Progenitor cell of endocrine pancreas (in vitro differentiated cells): ENCODE data around the gene TUBB6. TPM values are rescaled to one million over a fixed set of nuclear protein-coding genes. Genes with fewer than 3 reads are reported as not detected.

Experiments
- DNase-seq: peaks from one replicate; pipeline ENCODE4 v3.0.0; 2021; ENCODE audit warnings: low spot score; ENCODE audit not compliant: unreplicated experiment
- H3K27ac Mint-ChIP-seq: 2 replicates; pipeline ENCODE4 v1.8.0; 2021; ENCODE audit warnings: mild to moderate bottlenecking, moderate library complexity, mixed read lengths
- H3K27me3 Mint-ChIP-seq: 2 replicates; pipeline ENCODE4 v1.8.0; 2021; ENCODE audit warnings: mixed read lengths
- H3K36me3 Mint-ChIP-seq: 2 replicates; pipeline ENCODE4 v1.8.0; 2022; ENCODE audit warnings: mixed read lengths; ENCODE audit not compliant: insufficient read depth
- H3K4me1 Mint-ChIP-seq: 2 replicates; pipeline ENCODE4 v1.8.0; 2021; ENCODE audit warnings: low read depth, mixed read lengths
- H3K4me3 Mint-ChIP-seq: 2 replicates; pipeline ENCODE4 v1.8.0; 2021; ENCODE audit warnings: low read depth, mild to moderate bottlenecking, moderate library complexity, mixed read lengths
- H3K9me3 Mint-ChIP-seq: 2 replicates; pipeline ENCODE4 v1.8.0; 2021; ENCODE audit warnings: low read depth, mixed read lengths
- total RNA-seq: library from RNA; stranded (reverse); gene quantifications from 2 replicates; pipeline ENCODE4 v1.2.1, GENCODE V29; 2021
- TF ChIP-seq, protein P1 (sequence below): fragments of 200-600 bp; sonication (generic); IDR thresholded peaks from one replicate; pipeline ENCODE4 v1.5.0; 2021; ENCODE audit warnings: antibody characterized with exemption, mild to moderate bottlenecking; ENCODE audit not compliant: unreplicated experiment

Gene TUBB6
- total RNA-seq, 1 donor from 2014 or later = 7.2 TPM

DNA sequence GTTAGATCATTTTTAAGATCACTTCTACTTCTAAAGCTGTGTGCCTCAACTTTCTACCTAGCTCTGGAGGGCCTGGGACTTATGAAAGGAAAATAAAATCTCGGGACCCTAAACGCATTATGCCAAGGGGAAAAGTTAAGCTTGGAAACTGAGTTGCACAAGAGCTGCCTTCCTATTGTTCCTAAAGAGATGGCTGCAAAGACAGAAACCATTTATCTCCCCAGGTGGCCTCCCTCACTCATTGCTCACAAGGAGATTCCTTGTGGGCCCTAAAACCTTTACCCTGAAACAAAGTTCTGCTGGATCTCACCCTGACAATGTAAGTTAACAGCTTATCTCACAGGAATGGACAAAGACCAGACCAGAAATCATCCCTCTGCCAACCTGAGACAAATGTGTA, 26.8 kb downstream of the TUBB6 start:
- H3K4me1 Mint-ChIP-seq = peaks cover 24% of the 10 kb centered on the region
- no peaks in the 10 kb centered on the region for H3K27me3 Mint-ChIP-seq
- H3K36me3 Mint-ChIP-seq = peaks cover 36% of the 10 kb centered on the region
- no peak overlapping the region for H3K4me3 Mint-ChIP-seq
- H3K27ac Mint-ChIP-seq = no peak overlapping the region
- no peaks in the 10 kb centered on the region for H3K9me3 Mint-ChIP-seq
- DNase-seq = no peak
- TF ChIP-seq, protein P1, sequence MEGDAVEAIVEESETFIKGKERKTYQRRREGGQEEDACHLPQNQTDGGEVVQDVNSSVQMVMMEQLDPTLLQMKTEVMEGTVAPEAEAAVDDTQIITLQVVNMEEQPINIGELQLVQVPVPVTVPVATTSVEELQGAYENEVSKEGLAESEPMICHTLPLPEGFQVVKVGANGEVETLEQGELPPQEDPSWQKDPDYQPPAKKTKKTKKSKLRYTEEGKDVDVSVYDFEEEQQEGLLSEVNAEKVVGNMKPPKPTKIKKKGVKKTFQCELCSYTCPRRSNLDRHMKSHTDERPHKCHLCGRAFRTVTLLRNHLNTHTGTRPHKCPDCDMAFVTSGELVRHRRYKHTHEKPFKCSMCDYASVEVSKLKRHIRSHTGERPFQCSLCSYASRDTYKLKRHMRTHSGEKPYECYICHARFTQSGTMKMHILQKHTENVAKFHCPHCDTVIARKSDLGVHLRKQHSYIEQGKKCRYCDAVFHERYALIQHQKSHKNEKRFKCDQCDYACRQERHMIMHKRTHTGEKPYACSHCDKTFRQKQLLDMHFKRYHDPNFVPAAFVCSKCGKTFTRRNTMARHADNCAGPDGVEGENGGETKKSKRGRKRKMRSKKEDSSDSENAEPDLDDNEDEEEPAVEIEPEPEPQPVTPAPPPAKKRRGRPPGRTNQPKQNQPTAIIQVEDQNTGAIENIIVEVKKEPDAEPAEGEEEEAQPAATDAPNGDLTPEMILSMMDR = no peak

DNA sequence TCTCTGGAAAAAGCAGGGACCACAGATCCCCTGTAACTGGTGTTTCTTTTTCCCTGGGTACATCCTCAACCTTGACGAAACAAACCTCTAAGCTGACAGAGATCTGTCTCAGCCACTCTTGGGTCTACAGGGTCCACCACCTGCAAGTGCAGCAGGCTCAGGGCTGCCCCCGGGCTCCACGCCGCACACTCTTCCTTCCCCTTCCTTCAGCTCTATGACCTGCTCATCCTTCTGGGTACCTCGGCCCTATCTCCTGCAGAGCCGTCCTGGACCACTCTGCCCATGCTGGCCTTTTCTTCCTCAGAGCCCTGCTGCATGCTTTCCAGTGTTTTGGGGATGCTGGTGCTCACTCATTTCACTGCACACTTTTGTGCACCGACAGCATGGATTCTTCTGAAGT, 27.5 kb downstream of the TUBB6 start:
- H3K9me3 Mint-ChIP-seq = no peaks in the 10 kb centered on the region
- H3K4me1 Mint-ChIP-seq = peaks cover 24% of the 10 kb centered on the region
- no peak overlapping the region for H3K27ac Mint-ChIP-seq
- TF ChIP-seq, protein P1 = no peak
- no peak for DNase-seq
- peaks cover 36% of the 10 kb centered on the region for H3K36me3 Mint-ChIP-seq
- no peak overlapping the region for H3K4me3 Mint-ChIP-seq
- no peaks in the 10 kb centered on the region for H3K27me3 Mint-ChIP-seq

DNA sequence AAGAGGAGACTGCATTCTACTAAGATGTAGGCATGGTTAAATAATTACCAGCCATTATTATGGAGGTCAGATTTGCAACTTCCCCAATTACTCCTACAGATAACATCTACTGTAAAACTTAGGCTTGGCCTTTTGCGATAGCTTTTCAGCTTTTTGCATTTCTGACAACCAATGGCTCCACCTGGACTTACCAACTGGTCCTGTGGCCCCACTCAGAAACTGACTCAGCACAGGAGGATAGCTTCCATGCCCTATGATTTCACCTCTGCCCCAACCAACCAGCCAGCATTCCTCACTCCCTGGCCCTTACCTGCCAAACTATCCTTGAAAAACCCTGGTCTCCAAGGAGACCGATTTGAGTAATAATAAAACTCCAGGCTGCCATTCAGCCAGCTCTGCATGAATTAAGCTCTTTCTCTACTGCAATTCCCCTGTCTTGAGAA, 28.2 kb downstream of the TUBB6 start:
- H3K4me1 Mint-ChIP-seq = peaks cover 24% of the 10 kb centered on the region
- peak overlapping the region; percentile 16 for H3K4me3 Mint-ChIP-seq
- peak overlapping the region; percentile 75 for H3K27ac Mint-ChIP-seq
- TF ChIP-seq, protein P1 = no peak
- H3K27me3 Mint-ChIP-seq = no peaks in the 10 kb centered on the region
- H3K9me3 Mint-ChIP-seq = no peaks in the 10 kb centered on the region
- H3K36me3 Mint-ChIP-seq = peaks cover 38% of the 10 kb centered on the region
- no peak for DNase-seq

DNA sequence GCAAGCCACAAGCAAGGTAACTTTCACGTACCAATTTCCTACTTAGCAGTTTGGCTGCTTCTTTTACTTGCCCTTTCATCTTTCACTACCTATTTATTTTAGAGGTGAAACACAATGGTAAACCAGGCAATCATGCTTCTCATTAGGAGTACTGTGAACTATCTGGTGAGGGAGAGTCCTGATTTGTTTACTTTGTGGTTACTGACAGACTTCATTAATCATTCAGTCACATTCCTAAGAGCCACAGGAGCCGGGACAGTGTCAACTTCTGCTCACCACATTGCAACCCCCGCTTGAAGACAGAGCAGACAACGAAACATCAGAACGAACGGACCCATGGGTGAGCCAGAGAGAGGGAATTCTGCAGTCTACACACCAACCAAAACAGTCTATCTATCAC, 28.8 kb downstream of the TUBB6 start:
- no peak for DNase-seq
- peaks cover 40% of the 10 kb centered on the region for H3K36me3 Mint-ChIP-seq
- TF ChIP-seq, protein P1 = no peak
- H3K4me3 Mint-ChIP-seq = peak overlapping the region; percentile 7
- peak overlapping the region; percentile 57 for H3K27ac Mint-ChIP-seq
- H3K27me3 Mint-ChIP-seq = no peaks in the 10 kb centered on the region
- peaks cover 24% of the 10 kb centered on the region for H3K4me1 Mint-ChIP-seq
- H3K9me3 Mint-ChIP-seq = no peaks in the 10 kb centered on the region

DNA sequence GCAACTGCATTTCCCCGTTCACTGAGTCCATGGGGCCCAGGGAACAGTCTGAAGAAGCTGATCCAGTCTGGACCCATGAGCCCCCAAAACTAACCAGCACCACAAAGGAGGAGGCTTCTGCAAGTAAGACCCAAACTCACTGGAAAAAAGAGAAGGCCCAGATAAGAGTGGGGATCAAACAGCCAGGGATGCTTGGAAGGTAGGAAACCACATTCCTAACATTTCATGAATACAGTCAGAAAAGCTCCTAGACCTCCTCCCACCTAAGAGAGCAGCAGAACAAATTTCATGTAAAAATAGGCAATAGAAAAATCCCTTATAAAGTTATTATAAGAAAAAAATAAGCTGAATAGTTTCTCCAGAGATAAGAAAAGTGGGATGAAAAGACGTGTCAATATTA, 30.3 kb downstream of the TUBB6 start:
- TF ChIP-seq, protein P1 = no peak
- Mint-ChIP-seq H3K27ac (no peak overlapping the region), H3K9me3 (no peaks in the 10 kb centered on the region), H3K4me3 (no peak overlapping the region), H3K36me3 (peaks cover 50% of the 10 kb centered on the region), H3K27me3 (no peaks in the 10 kb centered on the region), H3K4me1 (peaks cover 24% of the 10 kb centered on the region)
- DNase-seq = no peak
